OCI-LY1 (cell line): ENCODE measurements around the gene PKP3.

Experiments
- H2AFZ ChIP-seq: fragments of 200-600 bp; sonication (generic), shearing (Covaris generic); 2 replicates; pipeline ENCODE4 v1.6.0; 2014; ENCODE audit warnings: antibody characterized with exemption, mild to moderate bottlenecking, low read length
- H3F3A ChIP-seq: fragments of 200-600 bp; sonication (generic), shearing (Covaris generic); 2 replicates; pipeline ENCODE4 v1.6.0; 2014; ENCODE audit warnings: mild to moderate bottlenecking, antibody characterized with exemption, low read length, moderate library complexity; ENCODE audit not compliant: insufficient read depth
- H3K27ac ChIP-seq: fragments of 200-600 bp; sonication (generic); 2 replicates; pipeline ENCODE4 v1.5.1; 2014; ENCODE audit warnings: low read length, mixed run types, mild to moderate bottlenecking, low read depth; ENCODE audit not compliant: poor library complexity, severe bottlenecking
- H3K27me3 ChIP-seq: fragments of 200-600 bp; sonication (generic); 2 replicates; pipeline ENCODE4 v1.6.0; 2014; ENCODE audit warnings: antibody characterized with exemption, mild to moderate bottlenecking, low read length, moderate library complexity; ENCODE audit not compliant: insufficient read depth
- H3K36me3 ChIP-seq: fragments of 200-600 bp; sonication (generic); 2 replicates; pipeline ENCODE4 v1.6.1; 2014; ENCODE audit warnings: mild to moderate bottlenecking, antibody characterized with exemption, low read length, moderate library complexity, mixed read lengths; ENCODE audit not compliant: insufficient read depth
- H3K4me1 ChIP-seq: fragments of 200-600 bp; sonication (generic); 2 replicates; pipeline ENCODE4 v1.5.1; 2014; ENCODE audit warnings: mild to moderate bottlenecking, low read length, moderate library complexity; ENCODE audit not compliant: insufficient read depth, severe bottlenecking
- H3K4me2 ChIP-seq: fragments of 200-600 bp; sonication (generic), shearing (Covaris generic); 2 replicates; pipeline ENCODE4 v1.6.1; 2014; ENCODE audit warnings: low read length
- H3K4me3 ChIP-seq: fragments of 200-600 bp; sonication (generic); 2 replicates; pipeline ENCODE4 v1.5.1; 2014; ENCODE audit warnings: low read length, low read depth, mild to moderate bottlenecking, mixed read lengths; ENCODE audit not compliant: poor library complexity, severe bottlenecking
- H3K79me2 ChIP-seq: fragments of 200-600 bp; shearing (Covaris generic); 2 replicates; pipeline ENCODE4 v1.6.1; 2016; ENCODE audit warnings: mixed run types, low read length, mixed read lengths; ENCODE audit not compliant: insufficient read depth
- H3K9ac ChIP-seq: fragments of 200-600 bp; sonication (generic), shearing (Covaris generic); 2 replicates; pipeline ENCODE4 v1.6.1; 2014; ENCODE audit warnings: mild to moderate bottlenecking, low read length, mixed read lengths
- H3K9me2 ChIP-seq: fragments of 200-600 bp; sonication (generic), shearing (Covaris generic); 2 replicates; pipeline ENCODE4 v1.6.1; 2014; ENCODE audit warnings: low read depth, mild to moderate bottlenecking, low read length, mixed read lengths
- H3K9me3 ChIP-seq: fragments of 200-600 bp; shearing (Covaris generic); 2 replicates; pipeline ENCODE4 v1.6.1; 2014; ENCODE audit warnings: low read length, mixed read lengths
- H4K20me1 ChIP-seq: fragments of 200-600 bp; sonication (generic), shearing (Covaris generic); 2 replicates; pipeline ENCODE4 v1.6.0; 2016; ENCODE audit warnings: mild to moderate bottlenecking, low read length; ENCODE audit not compliant: insufficient read depth
- CTCF ChIP-seq: fragments of 200-600 bp; sonication (generic), shearing (Covaris generic); IDR thresholded peaks from 2 replicates; pipeline ENCODE4 v1.5.1; 2017; ENCODE audit warnings: mild to moderate bottlenecking, antibody characterized with exemption, low read length, moderate library complexity, mixed read lengths
- EZH2 ChIP-seq: fragments of 200-600 bp; sonication (generic), shearing (Covaris generic); IDR thresholded peaks from 2 replicates; pipeline ENCODE4 v1.8.0; 2017; ENCODE audit warnings: borderline replicate concordance, mixed run types, mild to moderate bottlenecking, antibody characterized with exemption, low read length, moderate library complexity, mixed read lengths

Gene PKP3

GRCh38 chr11:403761-404431, 9.9 kb downstream of the PKP3 start:
- Histone ChIP-seq H4K20me1 (no peaks in the 10 kb centered on the region), H3K36me3 (no peaks in the 10 kb centered on the region), H2AFZ (no peak overlapping the region), H3K4me1 (peaks cover 11% of the 10 kb centered on the region), H3K9ac (no peak overlapping the region), H3F3A (no peaks in the 10 kb centered on the region), H3K4me2 (no peak overlapping the region), H3K27ac (no peak overlapping the region), H3K4me3 (no peak overlapping the region), H3K79me2 (no peaks in the 10 kb centered on the region), H3K9me3 (peaks cover 3% of the 10 kb centered on the region; the same call in 1 of the 2 replicates), H3K27me3 (no peaks in the 10 kb centered on the region), H3K9me2 (no peaks in the 10 kb centered on the region)
- no peak for TF ChIP-seq EZH2
- TF ChIP-seq CTCF, result no peak

GRCh38 chr11:404551-405264, 10.7 kb downstream of the PKP3 start:
- Histone ChIP-seq H3K27me3 (no peaks in the 10 kb centered on the region), H3K4me1 (peaks cover 11% of the 10 kb centered on the region), H3K36me3 (no peaks in the 10 kb centered on the region), H3K4me3 (no peak overlapping the region), H2AFZ (no peak overlapping the region), H3K9me2 (no peaks in the 10 kb centered on the region), H4K20me1 (no peaks in the 10 kb centered on the region), H3K79me2 (no peaks in the 10 kb centered on the region), H3K9me3 (peaks cover 3% of the 10 kb centered on the region; the same call in 1 of the 2 replicates), H3K9ac (no peak overlapping the region), H3K4me2 (no peak overlapping the region), H3F3A (no peaks in the 10 kb centered on the region), H3K27ac (no peak overlapping the region)
- TF ChIP-seq EZH2 (no peak), CTCF (no peak)

GRCh38 chr11:405323-405953, 11.4 kb downstream of the PKP3 start:
- Histone ChIP-seq H3K9ac (no peak overlapping the region), H3F3A (no peaks in the 10 kb centered on the region), H3K4me3 (no peak overlapping the region), H3K9me2 (no peaks in the 10 kb centered on the region), H3K79me2 (no peaks in the 10 kb centered on the region), H3K27ac (no peak overlapping the region), H3K9me3 (no peaks in the 10 kb centered on the region), H2AFZ (no peak overlapping the region), H3K36me3 (no peaks in the 10 kb centered on the region), H3K27me3 (no peaks in the 10 kb centered on the region; the same call in 1 of the 2 replicates), H3K4me2 (no peak overlapping the region), H3K4me1 (peaks cover 11% of the 10 kb centered on the region), H4K20me1 (no peaks in the 10 kb centered on the region)
- TF ChIP-seq CTCF (no peak), EZH2 (no peak)
